ENCODE measurements around the gene UBE2E2.

The UBE2E2 gene

GRCh38 chr3:23239211-23240068, 36.3 kb downstream of the UBE2E2 start:
- Histone ChIP-seq H3K27ac (no peak overlapping the region), H3K27me3 (no peaks in the 10 kb centered on the region), H3K4me3 (ENCODE audit: low read depth in 1 of 2, low read length in 1 of 2) (no peak overlapping the region), H3K36me3 (no peaks in the 10 kb centered on the region), H3K9me3 (no peaks in the 10 kb centered on the region), H3K4me1 (ENCODE audit: control insufficient read depth in 1 of 2, insufficient read depth in 1 of 2, low read depth in 1 of 2, low read length in 1 of 2) (peaks cover 31% of the 10 kb centered on the region in 2 experiments)
- TF ChIP-seq CTCF (IDR thresholded peaks at IDR 0.05): no peak

- Histone ChIP-seq H3K27ac (no peak overlapping the region), H3K27me3 (no peaks in the 10 kb centered on the region), H3K36me3 (no peaks in the 10 kb centered on the region), H3K9me3 (no peaks in the 10 kb centered on the region), H3K4me1 (ENCODE audit: control insufficient read depth in 1 of 2, insufficient read depth in 1 of 2, low read depth in 1 of 2, low read length in 1 of 2) (peaks cover 31% of the 10 kb centered on the region in 2 experiments), H3K4me3 (ENCODE audit: low read depth in 1 of 2, low read length in 1 of 2) (no peak overlapping the region)
- TF ChIP-seq CTCF (IDR thresholded peaks at IDR 0.05): no peak
Measured at GRCh38 chr3:23240171-23240785, 37.2 kb downstream of the UBE2E2 start.

- H3K4me3 ChIP-seq (ENCODE audit: low read depth in 1 of 2, low read length in 1 of 2): no peak overlapping the region
- no peaks in the 10 kb centered on the region for H3K27me3 ChIP-seq
- TF ChIP-seq CTCF (IDR thresholded peaks at IDR 0.05): no peak
- H3K27ac ChIP-seq: no peak overlapping the region
- H3K36me3 ChIP-seq: no peaks in the 10 kb centered on the region
- peaks cover 31% of the 10 kb centered on the region in 2 experiments for H3K4me1 ChIP-seq (ENCODE audit: control insufficient read depth in 1 of 2, insufficient read depth in 1 of 2, low read depth in 1 of 2, low read length in 1 of 2)
- H3K9me3 ChIP-seq: no peaks in the 10 kb centered on the region
Measured at GRCh38 chr3:23241256-23241655, 38.1 kb downstream of the UBE2E2 start.

- no peaks in the 10 kb centered on the region for H3K27me3 ChIP-seq
- H3K27ac ChIP-seq: no peak overlapping the region
- peaks cover 31% of the 10 kb centered on the region in 2 experiments for H3K4me1 ChIP-seq (ENCODE audit: control insufficient read depth in 1 of 2, insufficient read depth in 1 of 2, low read depth in 1 of 2, low read length in 1 of 2)
- no peak overlapping the region for H3K4me3 ChIP-seq (ENCODE audit: low read depth in 1 of 2, low read length in 1 of 2)
- TF ChIP-seq CTCF (IDR thresholded peaks at IDR 0.05): no peak
- no peaks in the 10 kb centered on the region for H3K9me3 ChIP-seq
- H3K36me3 ChIP-seq: no peaks in the 10 kb centered on the region
Measured at GRCh38 chr3:23242106-23242505, 39.0 kb downstream of the UBE2E2 start.

- TF ChIP-seq CTCF (IDR thresholded peaks at IDR 0.05): no peak
- peaks cover 12 to 17% of the 10 kb centered on the region in 2 experiments for H3K4me1 ChIP-seq (ENCODE audit: control insufficient read depth in 1 of 2, insufficient read depth in 1 of 2, low read depth in 1 of 2, low read length in 1 of 2)
- no peaks in the 10 kb centered on the region for H3K36me3 ChIP-seq
- no peaks in the 10 kb centered on the region for H3K9me3 ChIP-seq
- H3K4me3 ChIP-seq (ENCODE audit: low read depth in 1 of 2, low read length in 1 of 2): no peak overlapping the region
- H3K27ac ChIP-seq: no peak overlapping the region
- no peaks in the 10 kb centered on the region for H3K27me3 ChIP-seq
Measured at GRCh38 chr3:23244324-23245041, 41.4 kb downstream of the UBE2E2 start.

All from neutrophil (primary cell).